Panc1 (cell line): ENCODE results near the gene RNF144A.

Source experiments
- CTCF ChIP-seq: fragments of 450-650 bp; IDR thresholded peaks from 2 replicates; pipeline ENCODE4 v1.5.1; 2017; ENCODE audit warnings: mild to moderate bottlenecking
- POLR2AphosphoS5 ChIP-seq: IDR thresholded peaks from 2 replicates; pipeline ENCODE4 v1.6.1; 2012; ENCODE audit warnings: mild to moderate bottlenecking, low read depth, low read length, moderate library complexity
- REST ChIP-seq, 2 experiments: IDR thresholded peaks; 2 replicates each; pipeline ENCODE4 v1.6.1; 2011 to 2012; ENCODE audit warnings: low read depth in 2 of 2, control low read depth in 1 of 2, low read length in 1 of 2, mild to moderate bottlenecking in 1 of 2, moderate library complexity in 1 of 2; ENCODE audit not compliant: insufficient read depth in 1 of 2
- SIN3A ChIP-seq: IDR thresholded peaks from 2 replicates; pipeline ENCODE4 v1.6.1; 2012; ENCODE audit warnings: low read depth, mild to moderate bottlenecking, low read length, moderate library complexity, borderline replicate concordance; ENCODE audit not compliant: insufficient read depth

GRCh38 chr2:7071154-7071553, 153.9 kb downstream of the RNF144A start:
- no peak for TF ChIP-seq CTCF
- TF ChIP-seq POLR2AphosphoS5 = no peak
- no peak for TF ChIP-seq SIN3A
- TF ChIP-seq REST (IDR thresholded peaks at IDR 0.05; ENCODE audit: insufficient read depth in 1 of 2, low read depth in 2 of 2, low read length in 1 of 2) = no peak
